SK-N-SH treated with all-trans-retinoic acid at 6 μM for 48 hours (cell line): ENCODE results near the gene TRIM33.

Experiments
- ARNTL ChIP-seq: fragments of 450-650 bp; formaldehyde crosslinking; IDR thresholded peaks from 2 replicates; pipeline ENCODE4 v1.5.0; 2020; ENCODE audit warnings: low read depth, mild to moderate bottlenecking, moderate library complexity, borderline replicate concordance
- CREB5 ChIP-seq: fragments of 250-450 bp; sonication (Bioruptor Pico); IDR thresholded peaks from 2 replicates; pipeline ENCODE4 v1.5.1; 2020; ENCODE audit warnings: low read depth, mild to moderate bottlenecking, moderate library complexity
- CSDC2 ChIP-seq: fragments of 250-450 bp; sonication (Bioruptor Pico); IDR thresholded peaks from 2 replicates; pipeline ENCODE4 v1.5.0; 2020; ENCODE audit warnings: mild to moderate bottlenecking, moderate library complexity
- CSRNP3 ChIP-seq: fragments of 250-450 bp; sonication (Bioruptor Pico); IDR thresholded peaks from 2 replicates; pipeline ENCODE4 v1.5.1; 2021; ENCODE audit warnings: mild to moderate bottlenecking, moderate library complexity
- ISL1 ChIP-seq: fragments of 250-450 bp; sonication (Bioruptor Pico); IDR thresholded peaks from 2 replicates; pipeline ENCODE4 v2.1.2; 2022; ENCODE audit warnings: mild to moderate bottlenecking, moderate library complexity
- OSR1 ChIP-seq: fragments of 250-450 bp; sonication (Bioruptor Pico); IDR thresholded peaks from 2 replicates; pipeline ENCODE4 v1.8.0; 2022; ENCODE audit warnings: moderate library complexity, mild to moderate bottlenecking, inconsistent platforms
- PATZ1 ChIP-seq: fragments of 250-450 bp; sonication (Bioruptor Pico); IDR thresholded peaks from 2 replicates; pipeline ENCODE4 v1.8.0; 2020; ENCODE audit warnings: mild to moderate bottlenecking, moderate library complexity, borderline replicate concordance
- POU6F1 ChIP-seq: fragments of 250-450 bp; sonication (Bioruptor Pico); IDR thresholded peaks from 2 replicates; pipeline ENCODE4 v1.8.0; 2021; ENCODE audit warnings: low read depth, mild to moderate bottlenecking, moderate library complexity, borderline replicate concordance
- RARB ChIP-seq: fragments of 250-450 bp; sonication (Bioruptor Pico); IDR thresholded peaks from 2 replicates; pipeline ENCODE4 v1.8.0; 2021; ENCODE audit warnings: mild to moderate bottlenecking, moderate library complexity
- TCF4 ChIP-seq: fragments of 250-450 bp; sonication (Bioruptor Pico); IDR thresholded peaks from 2 replicates; pipeline ENCODE4 v1.8.0; 2021; ENCODE audit warnings: mild to moderate bottlenecking, moderate library complexity, borderline replicate concordance

GRCh38 chr1:114456586-114456985 is 54.4 kb downstream of the TRIM33 start:
- TF ChIP-seq OSR1 (CRISPR knock-in tag) (no peak), CSRNP3 (CRISPR knock-in tag) (no peak), CREB5 (CRISPR knock-in tag) (no peak), POU6F1 (CRISPR knock-in tag) (no peak), TCF4 (CRISPR knock-in tag) (no peak), CSDC2 (no peak), ARNTL (CRISPR knock-in tag) (no peak), RARB (CRISPR knock-in tag) (no peak), PATZ1 (no peak), ISL1 (CRISPR knock-in tag) (no peak)
